ENCODE data around the gene SCG3. TPM values are rescaled to one million over a fixed set of nuclear protein-coding genes. Genes with fewer than 3 reads are reported as not detected.

The SCG3 gene
- total RNA-seq, 1 experiment from 2014 or later, result not detected

DNA sequence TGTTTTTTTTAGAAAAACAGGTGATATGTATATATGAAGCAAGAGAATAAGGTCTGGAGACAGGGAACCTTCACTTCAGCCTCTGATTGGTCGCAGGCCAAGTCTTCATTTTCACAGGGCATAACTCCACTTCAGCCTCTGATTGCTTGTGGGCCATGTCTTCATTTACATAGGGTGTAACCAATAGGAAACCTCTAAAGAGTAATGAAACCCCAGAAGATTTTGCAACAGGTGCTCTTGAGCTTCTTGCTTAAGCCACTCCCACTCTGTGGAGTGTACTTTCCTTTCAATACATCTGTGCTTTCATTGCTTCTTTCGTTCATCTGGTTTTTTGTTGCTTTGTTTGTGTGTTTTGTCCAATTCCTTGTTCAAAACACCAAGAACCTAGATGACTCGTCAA lies 22.6 kb upstream of the SCG3 start:
- no peaks in the 10 kb centered on the region for H3K79me2 ChIP-seq (ENCODE audit: low read length)
- H3K4me2 ChIP-seq (ENCODE audit: low read length), result no peak overlapping the region
- intact Hi-C loops (cut with micrococcal nuclease), result no loop called here
- H3K27ac ChIP-seq (ENCODE audit: low read length), result no peak overlapping the region
- TF ChIP-seq EZH2 (IDR thresholded peaks at IDR 0.05; ENCODE audit: low read length, unreplicated experiment) (no peak), CTCF (conservative IDR thresholded peaks at IDR 0.05; ENCODE audit: low read depth, low read length) (no peak), EZH2phosphoT487 (IDR thresholded peaks at IDR 0.05; ENCODE audit: borderline replicate concordance, low read length) (no peak)
- H2AFZ ChIP-seq (ENCODE audit: low read length), result no peak overlapping the region
- no TSS peak for BruUV-seq (replicated peaks)
- no peaks in the 10 kb centered on the region for H3K4me1 ChIP-seq (ENCODE audit: insufficient read depth, low read length)
- no peak overlapping the region for H3K9ac ChIP-seq (ENCODE audit: low read length)
- ATAC-seq (no peak), DNase-seq (no peak)
- no peak overlapping the region for H3K4me3 ChIP-seq (ENCODE audit: low read length)
- ChIA-PET POLR2A (ENCODE audit: unreplicated experiment) (no interaction called here), CTCF (no interaction called here)
- no peaks in the 10 kb centered on the region for H3K9me2 ChIP-seq (replicated peaks; ENCODE audit: low read length)
- no peaks in the 10 kb centered on the region for H3F3A ChIP-seq (ENCODE audit: low read length, unreplicated experiment)
- no peaks in the 10 kb centered on the region for H3K36me3 ChIP-seq (ENCODE audit: low read depth, low read length)
- H4K20me1 ChIP-seq (ENCODE audit: low read length), result no peaks in the 10 kb centered on the region
- H3K9me3 ChIP-seq (ENCODE audit: low read length), result no peaks in the 10 kb centered on the region
- H3K27me3 ChIP-seq (ENCODE audit: low read length), result peaks cover 9% of the 10 kb centered on the region; the same call in 1 of the 2 replicates

- BruUV-seq (replicated peaks), result no TSS peak
- Histone ChIP-seq H3F3A (ENCODE audit: low read length, unreplicated experiment) (no peaks in the 10 kb centered on the region), H3K4me1 (ENCODE audit: insufficient read depth, low read length) (no peaks in the 10 kb centered on the region), H4K20me1 (ENCODE audit: low read length) (no peaks in the 10 kb centered on the region), H3K9ac (ENCODE audit: low read length) (no peak overlapping the region), H3K4me2 (ENCODE audit: low read length) (no peak overlapping the region), H2AFZ (ENCODE audit: low read length) (no peak overlapping the region), H3K79me2 (ENCODE audit: low read length) (no peaks in the 10 kb centered on the region), H3K27ac (ENCODE audit: low read length) (no peak overlapping the region), H3K36me3 (ENCODE audit: low read depth, low read length) (no peaks in the 10 kb centered on the region), H3K4me3 (ENCODE audit: low read length) (no peak overlapping the region), H3K9me3 (ENCODE audit: low read length) (no peaks in the 10 kb centered on the region), H3K9me2 (replicated peaks; ENCODE audit: low read length) (no peaks in the 10 kb centered on the region), H3K27me3 (ENCODE audit: low read length) (peaks cover 9% of the 10 kb centered on the region; the same call in 1 of the 2 replicates)
- DNase-seq (no peak), ATAC-seq (no peak)
- intact Hi-C loops (cut with micrococcal nuclease), result no loop called here
- ChIA-PET POLR2A (ENCODE audit: unreplicated experiment) (no interaction called here), CTCF (no interaction called here)
- no peak for TF ChIP-seq EZH2phosphoT487 (IDR thresholded peaks at IDR 0.05; ENCODE audit: borderline replicate concordance, low read length)
- TF ChIP-seq CTCF (conservative IDR thresholded peaks at IDR 0.05; ENCODE audit: low read depth, low read length), result no peak
- no peak for TF ChIP-seq EZH2 (IDR thresholded peaks at IDR 0.05; ENCODE audit: low read length, unreplicated experiment)
Observed at GRCh38 chr15:51661072-51661471, 20.2 kb upstream of the SCG3 start.

GRCh38 chr15:51667478-51667877 lies 13.8 kb upstream of the SCG3 start:
- Histone ChIP-seq H3K9ac (ENCODE audit: low read length) (no peak overlapping the region), H3K79me2 (ENCODE audit: low read length) (no peaks in the 10 kb centered on the region), H3K27me3 (ENCODE audit: low read length) (peaks cover 9% of the 10 kb centered on the region; the same call in 1 of the 2 replicates), H4K20me1 (ENCODE audit: low read length) (no peaks in the 10 kb centered on the region), H3K27ac (ENCODE audit: low read length) (no peak overlapping the region), H3F3A (ENCODE audit: low read length, unreplicated experiment) (no peaks in the 10 kb centered on the region), H3K4me3 (ENCODE audit: low read length) (no peak overlapping the region), H2AFZ (ENCODE audit: low read length) (no peak overlapping the region), H3K4me1 (ENCODE audit: insufficient read depth, low read length) (no peaks in the 10 kb centered on the region), H3K9me3 (ENCODE audit: low read length) (no peaks in the 10 kb centered on the region), H3K9me2 (replicated peaks; ENCODE audit: low read length) (no peaks in the 10 kb centered on the region), H3K4me2 (ENCODE audit: low read length) (no peak overlapping the region), H3K36me3 (ENCODE audit: low read depth, low read length) (no peaks in the 10 kb centered on the region)
- intact Hi-C loops (cut with micrococcal nuclease), result no loop called here
- DNase-seq, result no peak
- POLR2A ChIA-PET (ENCODE audit: unreplicated experiment), result no interaction called here
- CTCF ChIA-PET, result no interaction called here
- no TSS peak for BruUV-seq (replicated peaks)
- ATAC-seq, result no peak
- no peak for TF ChIP-seq CTCF (conservative IDR thresholded peaks at IDR 0.05; ENCODE audit: low read depth, low read length)
- TF ChIP-seq EZH2phosphoT487 (IDR thresholded peaks at IDR 0.05; ENCODE audit: borderline replicate concordance, low read length), result no peak
- no peak for TF ChIP-seq EZH2 (IDR thresholded peaks at IDR 0.05; ENCODE audit: low read length, unreplicated experiment)

All from PC-3 (cell line).